Superior temporal gyrus (tissue), 1 donor: Measurements from ENCODE around the gene LRRC51.

Experiments
- DNase-seq: peaks from one replicate; pipeline ENCODE4 v3.0.0-alpha.2; 2016; ENCODE audit errors: extremely low spot score

LRRC51 gene

DNA sequence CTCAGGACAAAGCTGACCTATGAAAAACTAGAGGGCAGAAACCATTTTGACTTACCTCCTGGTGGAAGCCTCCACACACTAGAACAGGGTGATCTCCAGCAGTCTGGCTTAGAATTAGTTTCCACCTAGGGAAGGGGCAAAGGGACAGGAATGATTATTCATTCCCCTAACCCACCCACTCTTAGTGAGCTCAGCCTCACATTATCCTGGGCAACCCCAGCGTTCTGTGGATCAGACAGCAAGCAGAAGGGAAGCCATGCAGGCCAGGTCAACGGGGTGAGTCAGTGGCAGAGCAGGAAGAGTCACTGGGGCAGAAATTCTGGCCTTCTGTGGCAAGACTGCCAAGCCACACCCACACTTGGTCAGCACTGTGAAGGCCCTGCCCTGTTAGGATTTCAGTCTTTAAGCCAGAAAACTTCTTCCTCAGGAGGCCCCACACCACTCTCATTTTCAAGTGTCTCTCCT, 10.8 kb upstream of the LRRC51 start:
- no peak for DNase-seq

DNA sequence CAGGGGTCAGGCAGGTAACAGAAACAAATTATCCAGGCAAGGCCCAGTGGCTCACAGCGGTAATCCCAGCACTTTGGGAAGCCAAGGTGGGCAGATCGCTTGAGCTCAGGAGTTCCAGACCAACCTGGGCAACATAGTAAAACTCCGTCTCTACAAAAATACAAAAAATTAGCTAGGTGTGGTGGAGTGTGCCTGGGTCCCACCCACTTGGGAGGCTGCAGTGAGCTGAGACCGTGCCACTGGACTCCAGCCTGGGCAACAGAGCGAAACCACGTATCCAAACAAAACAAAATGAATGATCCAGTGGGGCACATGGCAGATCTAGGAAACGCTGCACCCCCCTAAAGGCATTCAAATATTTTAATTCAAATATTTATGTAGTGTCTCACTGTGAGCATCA, 10.2 kb upstream of the LRRC51 start:
- DNase-seq: no peak

GRCh38 chr11:72072348-72072747, 8.3 kb upstream of the LRRC51 start:
- DNase-seq: no peak

- no peak for DNase-seq
Measured at GRCh38 chr11:72075109-72075508, 5.5 kb upstream of the LRRC51 start.

- no peak for DNase-seq
Measured at GRCh38 chr11:72075756-72076155, 4.9 kb upstream of the LRRC51 start.

DNA sequence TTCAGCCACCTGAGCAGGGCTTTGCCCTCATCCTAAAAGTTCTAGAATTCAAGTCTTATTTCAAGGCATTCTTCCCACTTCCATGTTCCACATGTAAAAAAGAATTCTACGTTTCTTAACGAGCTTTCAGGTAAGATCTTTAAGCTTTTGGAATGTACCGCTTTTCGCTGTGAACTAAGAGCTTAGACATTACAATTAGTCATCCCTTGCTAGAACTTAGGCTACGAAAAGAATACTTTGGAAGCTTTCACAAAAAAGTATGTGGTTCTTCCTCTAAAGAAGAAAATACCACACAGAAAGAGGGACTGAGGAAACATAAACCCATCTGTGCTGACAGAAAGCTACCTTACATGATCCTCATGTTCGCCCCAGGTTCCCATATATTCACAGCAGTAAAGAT, 2.2 kb upstream of the LRRC51 start:
- no peak for DNase-seq

DNA sequence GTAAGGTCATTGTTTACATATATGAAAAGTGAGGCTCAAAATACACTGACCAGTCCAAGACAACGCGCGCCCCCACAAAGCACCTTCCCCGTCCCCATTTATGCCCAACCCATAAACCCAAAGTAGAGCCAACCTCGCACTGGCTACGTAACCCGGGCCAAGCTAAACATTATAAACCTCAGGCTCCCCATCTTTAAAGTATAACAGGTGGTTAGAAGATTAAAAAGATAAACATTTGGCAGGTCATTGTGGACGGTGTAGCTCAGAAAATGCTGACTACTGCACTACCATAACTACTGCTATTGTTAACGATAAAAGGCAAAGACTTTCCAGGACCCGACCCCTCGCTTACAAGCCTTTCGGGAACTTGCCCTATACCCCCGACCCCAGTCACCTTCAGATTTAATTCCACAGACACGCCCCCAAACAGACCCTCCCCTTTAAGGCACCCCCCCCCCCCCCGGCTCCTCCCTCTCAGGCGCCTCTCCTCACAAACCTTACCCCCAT, 778 bp upstream of the LRRC51 start:
- DNase-seq: no peak

DNA sequence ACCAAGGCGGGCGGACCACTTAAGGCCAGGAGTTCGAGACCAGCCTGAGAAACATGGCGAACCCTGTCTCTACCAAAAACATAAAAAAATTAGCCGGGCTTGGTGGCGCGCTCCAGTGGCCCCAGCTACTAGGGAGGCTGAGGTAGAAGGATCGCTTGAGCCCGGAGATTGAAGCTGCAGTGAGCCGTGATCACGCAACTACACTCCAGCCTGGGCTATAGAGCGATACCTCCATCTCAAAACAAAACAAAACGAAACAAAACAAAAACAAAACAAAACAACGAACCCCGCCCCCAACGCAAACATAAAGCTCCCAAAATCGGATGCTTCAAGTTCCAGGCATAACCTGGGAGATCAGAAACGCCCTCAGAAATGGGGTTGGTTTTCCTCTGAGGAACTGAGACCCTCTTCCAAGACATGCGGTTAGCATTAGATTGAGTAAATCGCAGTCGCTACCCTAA, 564 bp downstream of the LRRC51 start:
- DNase-seq: no peak

DNA sequence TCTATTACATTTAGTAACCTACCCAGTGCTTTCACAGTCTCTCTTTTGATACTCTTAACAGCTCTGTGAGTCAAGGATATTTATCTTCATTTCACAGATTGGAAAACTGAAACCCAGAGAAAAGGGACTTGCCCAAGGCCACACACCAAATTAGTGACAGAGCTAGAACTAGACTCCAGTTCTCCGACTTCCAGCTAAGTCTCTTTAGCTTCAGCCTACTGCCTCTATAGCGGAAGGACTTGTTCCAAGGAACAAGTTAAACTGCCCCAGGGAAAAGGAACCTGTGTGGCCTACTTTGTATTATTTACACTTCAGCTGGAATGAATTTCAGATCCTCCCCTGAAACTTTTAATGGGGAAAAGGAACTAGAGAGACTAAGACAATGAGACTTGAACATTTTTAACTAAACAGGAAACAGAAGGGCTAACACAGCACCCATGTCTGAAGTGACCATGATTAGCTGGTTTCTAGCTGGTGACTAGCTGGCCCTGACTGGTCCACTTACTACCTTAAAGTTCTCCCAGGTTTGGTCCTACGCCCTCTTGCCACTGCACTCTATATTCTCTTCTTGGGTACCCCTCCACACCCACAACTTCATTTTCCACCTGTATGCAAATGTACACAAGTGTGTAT, 1.3 kb downstream of the LRRC51 start:
- DNase-seq: no peak

DNA sequence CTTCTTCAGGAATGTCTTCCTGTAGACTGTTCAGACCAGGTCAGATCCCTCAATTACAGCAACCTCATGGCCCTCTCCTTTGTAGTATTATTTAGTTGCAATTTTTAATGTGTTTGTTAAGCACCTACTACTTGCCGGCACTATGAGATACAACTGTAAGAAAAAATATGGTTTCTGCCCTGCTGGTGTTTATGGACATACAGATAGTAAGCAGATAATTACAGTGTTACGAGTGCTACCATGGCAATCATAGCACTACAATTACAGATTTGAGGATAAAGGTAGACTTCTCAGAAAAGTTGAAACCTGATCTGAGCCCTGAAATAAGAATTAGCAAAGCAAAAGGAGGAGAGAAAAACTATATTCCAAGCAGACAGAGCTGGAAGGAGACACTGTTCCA, 2.8 kb downstream of the LRRC51 start:
- no peak for DNase-seq

DNA sequence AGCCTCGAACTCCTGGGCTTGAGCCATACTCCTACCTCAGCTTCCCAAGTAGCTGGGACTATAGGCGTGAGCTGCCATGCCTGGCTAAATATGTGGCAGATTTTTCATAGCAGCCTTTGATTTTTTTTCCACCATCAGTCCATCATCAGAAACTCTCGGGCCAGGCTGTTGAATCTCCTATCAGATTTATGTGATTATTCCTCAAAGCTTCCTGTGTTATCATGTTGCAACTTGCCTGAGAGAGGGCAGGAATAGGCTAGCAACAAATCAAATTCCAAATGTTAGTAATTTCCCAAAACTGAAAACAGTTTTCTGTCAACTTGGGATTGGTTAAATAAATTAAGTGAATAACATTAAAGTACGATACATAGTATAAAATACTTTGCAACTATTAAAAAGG, 3.4 kb downstream of the LRRC51 start:
- no peak for DNase-seq

- no peak for DNase-seq
Measured at GRCh38 chr11:72084965-72085364, 4.3 kb downstream of the LRRC51 start.

GRCh38 chr11:72085621-72086351, 5.1 kb downstream of the LRRC51 start:
- peak; percentile 93 for DNase-seq

- DNase-seq: no peak
Measured at GRCh38 chr11:72088076-72088808, 7.6 kb downstream of the LRRC51 start.

- DNase-seq: peak; percentile 84
Measured at GRCh38 chr11:72091292-72091691, 10.6 kb downstream of the LRRC51 start.

DNA sequence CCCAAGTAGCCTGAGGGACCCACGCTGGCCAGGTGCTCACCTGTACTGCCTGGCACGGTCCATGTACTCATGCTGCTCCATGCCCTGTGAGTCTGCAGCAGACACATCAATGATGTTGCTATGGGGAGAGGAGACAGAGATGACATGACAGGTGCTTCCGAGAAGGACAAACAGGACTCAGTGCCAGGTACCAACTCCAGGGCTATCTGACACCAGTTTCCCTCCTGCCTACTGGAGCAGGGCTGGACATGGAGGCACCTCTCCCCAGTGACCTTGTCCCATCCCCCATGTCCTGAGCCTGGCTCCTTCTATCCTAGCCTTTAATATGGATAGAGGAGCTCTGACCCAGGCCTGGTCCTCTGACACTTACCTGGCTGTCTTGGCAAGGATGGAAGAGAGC, 18.1 kb downstream of the LRRC51 start:
- DNase-seq: no peak

DNA sequence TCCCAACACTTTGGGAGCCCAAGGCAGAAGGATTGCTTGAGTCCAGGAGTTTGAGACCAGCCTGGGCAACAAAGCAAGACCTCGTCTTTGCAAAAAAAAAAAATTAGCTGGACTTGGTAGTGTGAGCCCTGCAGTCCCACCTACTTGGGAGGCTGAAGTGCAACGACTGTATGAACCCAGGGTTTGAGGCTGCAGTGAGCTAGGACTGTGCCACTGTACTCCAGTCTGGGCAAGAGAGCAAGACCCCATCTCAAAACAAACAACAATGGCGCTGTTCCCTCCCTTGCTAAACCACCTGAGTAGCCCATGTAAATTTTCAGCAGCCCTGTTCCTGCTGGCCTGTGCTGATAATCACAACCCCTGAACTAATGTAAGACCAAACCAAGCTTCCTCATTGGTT, 19.4 kb downstream of the LRRC51 start:
- no peak for DNase-seq

GRCh38 chr11:72100462-72100861, 19.8 kb downstream of the LRRC51 start:
- no peak for DNase-seq

GRCh38 chr11:72102162-72102561, 21.5 kb downstream of the LRRC51 start:
- no peak for DNase-seq

GRCh38 chr11:72102631-72102945, 21.9 kb downstream of the LRRC51 start:
- DNase-seq: no peak

GRCh38 chr11:72102946-72103753, 22.5 kb downstream of the LRRC51 start, which contains the start of gene LAMTOR1:
LAMTOR1 (minus strand) TSS chr11:72103297; CDS start chr11:72103224, 73 bp downstream.
- peak; percentile 100 for DNase-seq

- DNase-seq: no peak
Measured at GRCh38 chr11:72103754-72104167, 23.1 kb downstream of the LRRC51 start.
